HG03175 (cell line): Measurements from ENCODE around the gene SDCBP2.

Source experiments
- ATAC-seq: cut with Tn5 transposase; IDR thresholded peaks from one replicate; pipeline ENCODE4 v1.9.1; 2021; ENCODE audit warnings: mild to moderate bottlenecking, moderate library complexity; ENCODE audit not compliant: unreplicated experiment

Gene SDCBP2

GRCh38 chr20:1278993-1279392 lies 49.9 kb downstream of the SDCBP2 start:
- ATAC-seq = no peak

- no peak for ATAC-seq
These were observed 51.2 kb downstream of the SDCBP2 start for GRCh38 chr20:1277529-1278322.

- no peak for ATAC-seq
These were observed 53.0 kb downstream of the SDCBP2 start for GRCh38 chr20:1275919-1276318.

- no peak for ATAC-seq
These were observed 54.2 kb downstream of the SDCBP2 start for GRCh38 chr20:1274485-1275311.

- ATAC-seq = no peak
These were observed 55.6 kb downstream of the SDCBP2 start for GRCh38 chr20:1273366-1273765.

- ATAC-seq = no peak
These were observed 56.4 kb downstream of the SDCBP2 start for GRCh38 chr20:1272368-1273100.

GRCh38 chr20:1269850-1270249 lies 59.1 kb downstream of the SDCBP2 start:
- ATAC-seq = no peak

- no peak for ATAC-seq
These were observed 59.7 kb downstream of the SDCBP2 start for GRCh38 chr20:1269235-1269634.

- ATAC-seq = no peak
These were observed 61.0 kb downstream of the SDCBP2 start for GRCh38 chr20:1267809-1268374.

- ATAC-seq = no peak
These were observed 61.8 kb downstream of the SDCBP2 start for GRCh38 chr20:1267161-1267560.

- no peak for ATAC-seq
These were observed 62.6 kb downstream of the SDCBP2 start, which contains the start of gene SNPH for GRCh38 chr20:1266167-1266973. Gene SNPH, plus strand, starts transcription at chr20:1266294. Its CDS starts 29,946 bp downstream, at chr20:1296240.

GRCh38 chr20:1265916-1266166 lies 63.1 kb downstream of the SDCBP2 start:
- no peak for ATAC-seq

GRCh38 chr20:1265226-1265915 lies 63.6 kb downstream of the SDCBP2 start:
- no peak for ATAC-seq

GRCh38 chr20:1264727-1265126 lies 64.2 kb downstream of the SDCBP2 start:
- no peak for ATAC-seq

GRCh38 chr20:1263853-1264252 lies 65.1 kb downstream of the SDCBP2 start:
- no peak for ATAC-seq
